Motor neuron (in vitro differentiated cells): ENCODE results near the gene IL1RL2. TPM values are rescaled to one million over a fixed set of nuclear protein-coding genes. Genes with fewer than 3 reads are reported as not detected.
A peak's percentile ranks its signal among the peaks of the same experiment; 100 is the strongest.

Experiments used
- ATAC-seq, 8 experiments: fragments of 200-7000 bp; cut with Tn5 transposase; replicated peaks in 6 of 8; 2 replicates each; pipeline ENCODE4 v1.8.0; 2021; ENCODE audit warnings: mild to moderate bottlenecking in 8 of 8, moderate library complexity in 8 of 8
- H3K27ac ChIP-seq, 2 donors: fragments of 250-450 bp; sonication (Bioruptor Pico); 2 replicates each; pipeline ENCODE4 v1.9.0; 2021; ENCODE audit warnings: antibody characterized with exemption in 2 of 2, mild to moderate bottlenecking in 2 of 2, moderate library complexity in 1 of 2
- H3K4me1 ChIP-seq, 2 donors: fragments of 250-450 bp; sonication (Bioruptor Pico); replicated peaks in 1 of 2; 2 replicates each; pipeline ENCODE4 v1.6.1; 2021; ENCODE audit warnings: antibody characterized with exemption in 2 of 2, mild to moderate bottlenecking in 2 of 2, moderate library complexity in 1 of 2
- H3K4me3 ChIP-seq, 5 donors: fragments of 250-450 bp; sonication (Bioruptor Pico); 2 replicates each; pipeline ENCODE4 v1.9.0; 2021; ENCODE audit warnings: antibody characterized with exemption in 5 of 5, mild to moderate bottlenecking in 5 of 5, moderate library complexity in 4 of 5
- WGBS, 10 experiments: fragments of 450-650 bp; shearing (Covaris generic); methylation state at CpG; one replicate each; pipeline ENCODE4 v1.0.0; 2022; 5-methylcytosine and 5-hydroxymethylcytosine counted together
- in situ Hi-C, 9 experiments: fragments of 400-800 bp; cut with MboI; loops; one replicate each; pipeline ENCODE4 v1.15.0; 2021; ENCODE audit warnings: low sequenced_read_pairs in 9 of 9, low pct_unique_long_range_greater_than_20kb in 2 of 9; ENCODE audit not compliant: unreplicated experiment in 9 of 9
- total RNA-seq, 8 experiments: library from RNA; unstranded; fragments of 300-600 nt; gene quantifications; 2 replicates each; pipeline versions ENCODE4 v1.2.3 to v1.2.4, GENCODE V29; 2022

The IL1RL2 gene
- total RNA-seq, 8 experiments from 2014 or later = 0.05 to 0.41 (median 0.14) TPM; not detected in 5

DNA sequence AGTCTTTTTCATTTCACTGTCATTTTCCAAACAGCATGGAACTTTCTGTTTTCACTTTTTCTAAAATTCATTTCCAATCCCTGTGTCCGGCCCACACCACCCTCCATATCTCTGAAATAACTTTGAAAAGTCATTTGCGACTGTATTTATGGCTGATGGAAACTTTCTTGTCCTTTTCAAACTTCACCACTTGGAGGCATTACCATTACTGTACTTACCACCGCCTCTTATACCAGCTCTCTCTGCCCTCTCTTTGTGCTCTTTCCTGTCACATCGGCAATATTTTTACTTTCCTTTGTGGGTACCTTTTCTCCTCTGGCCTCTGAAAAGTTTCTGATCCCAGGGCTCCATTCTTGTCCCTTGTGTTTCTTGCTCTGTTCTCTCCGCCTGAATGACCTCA lies 85.0 kb downstream of the IL1RL2 start:
- Histone ChIP-seq H3K4me1 (no peaks in the 10 kb centered on the region), H3K4me3 (no peak overlapping the region), H3K27ac (no peak overlapping the region)
- no peak for ATAC-seq
- 46 to 92% (median 78%) methylated on average over 1 to 5 of the region's 5 CpGs for WGBS, 10 experiments
- in situ Hi-C loops = loop anchor here in 3 of 9 experiments (25.0 kb wide), 2 partner anchors 165 to 260 kb away; no protein-coding TSS in a partner anchor

DNA sequence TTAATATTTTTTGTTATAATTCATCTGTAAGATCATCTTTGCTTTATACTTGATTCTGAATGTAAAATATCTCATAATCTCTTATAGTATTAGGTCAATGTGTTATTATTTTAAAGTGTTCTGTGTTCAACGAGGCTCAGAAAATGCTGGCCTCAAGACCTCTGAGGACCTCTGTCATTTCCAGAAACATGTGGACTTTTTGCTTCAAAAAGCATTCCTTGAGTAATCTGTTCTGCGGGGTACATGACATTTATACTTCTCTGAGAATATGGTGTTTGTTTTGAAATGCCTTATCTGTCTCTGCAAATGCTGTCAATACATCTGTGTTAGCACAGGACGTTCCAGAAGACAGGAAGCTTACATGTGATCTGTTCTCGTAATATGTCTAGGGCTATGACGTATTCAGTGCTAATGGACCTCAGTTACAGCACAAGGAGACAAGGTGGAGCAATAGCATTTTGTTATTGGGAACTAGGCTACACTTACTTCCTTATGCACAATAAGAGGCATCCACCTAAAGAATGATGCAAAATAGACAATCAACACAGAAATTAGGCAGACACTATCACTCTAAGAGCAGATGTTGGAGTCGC lies 86.9 kb downstream of the IL1RL2 start:
- in situ Hi-C loops = loop anchor here in 3 of 9 experiments (25.0 kb wide), 2 partner anchors 164 to 261 kb away; no protein-coding TSS in a partner anchor

DNA sequence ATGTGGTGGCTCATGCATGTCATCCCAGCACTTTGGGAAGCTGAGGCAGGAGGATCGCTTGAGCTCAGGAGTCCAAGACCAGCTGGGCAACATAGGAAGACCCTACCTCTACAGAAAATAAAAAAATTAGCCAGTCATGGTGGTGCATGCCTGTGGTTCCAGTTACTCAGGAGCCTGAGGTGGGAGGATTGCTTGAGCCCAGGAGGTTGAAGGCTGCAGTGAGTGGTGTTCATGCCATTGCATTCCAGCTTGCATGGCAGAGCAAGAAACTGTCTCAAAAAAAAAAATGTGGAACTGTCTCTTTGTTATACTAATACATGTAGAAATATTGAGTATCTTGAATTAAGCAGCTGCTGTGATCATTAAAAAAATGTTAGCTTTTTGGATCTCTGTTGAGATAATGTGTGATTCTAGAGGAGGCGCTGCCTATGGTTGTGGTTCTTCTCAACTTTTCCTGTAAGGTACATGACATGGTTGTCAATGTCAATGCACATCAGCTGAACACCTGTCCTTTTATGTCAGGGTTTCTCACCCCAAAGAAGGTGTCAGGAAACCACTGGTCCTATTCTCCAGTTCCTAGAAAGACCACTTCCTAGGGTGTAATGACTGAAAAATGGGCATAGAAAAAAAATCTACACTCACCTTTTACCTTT lies 89.9 kb downstream of the IL1RL2 start:
- in situ Hi-C loops = no loop called here
- ATAC-seq = no peak
- no peak overlapping the region for H3K4me3 ChIP-seq
- no peaks in the 10 kb centered on the region for H3K4me1 ChIP-seq
- WGBS, 10 experiments = 0 to 100% (median 79%) methylated on average over 1 to 2 of the region's 2 CpGs; no CpG with 5 or more reads in 2 of the 10 experiments
- H3K27ac ChIP-seq = no peak overlapping the region

More for the DNA sequence above, 86.9 kb downstream of the IL1RL2 start:
- H3K4me1 ChIP-seq = no peaks in the 10 kb centered on the region
- H3K27ac ChIP-seq = no peak overlapping the region
- 10 to 87% (median 75%) methylated on average over 1 to 6 of the region's 6 CpGs; no CpG with 5 or more reads in 1 of the 10 experiments for WGBS, 10 experiments
- H3K4me3 ChIP-seq = no peak overlapping the region
- ATAC-seq = peak in 2 of 8 experiments; percentile 52 to 58

DNA sequence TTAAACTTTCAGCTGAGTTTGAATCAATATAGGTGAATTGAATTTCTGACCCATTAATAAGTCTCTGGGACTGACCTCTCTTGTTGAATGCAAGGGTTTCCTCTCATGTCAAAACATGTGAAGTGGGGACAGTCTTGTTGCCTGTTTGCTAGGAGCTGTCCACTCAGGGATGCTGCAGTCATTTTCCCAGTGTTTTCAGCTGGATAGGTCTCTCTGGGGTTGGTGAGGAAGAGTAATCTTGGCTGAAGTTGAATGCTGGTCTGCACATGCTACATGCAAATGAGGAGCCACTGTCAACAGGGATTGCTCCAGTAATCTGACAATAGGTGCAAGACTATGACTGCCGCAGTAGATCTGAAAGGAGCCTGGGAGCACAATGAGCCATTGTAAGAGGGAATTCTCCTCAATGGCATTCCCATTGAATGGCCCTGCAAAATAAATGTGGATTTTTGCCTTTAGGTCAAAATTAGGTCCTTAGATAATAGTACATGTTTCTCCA lies 90.4 kb downstream of the IL1RL2 start:
- WGBS, 10 experiments = 20 to 100% (median 31%) methylated on average over 1 of the region's 1 CpG; no CpG with 5 or more reads in 4 of the 10 experiments
- H3K27ac ChIP-seq = no peak overlapping the region
- ATAC-seq = peak in 3 of 8 experiments; percentile 24 to 57 (median 40)
- H3K4me3 ChIP-seq = no peak overlapping the region
- in situ Hi-C loops = no loop called here
- no peaks in the 10 kb centered on the region for H3K4me1 ChIP-seq

DNA sequence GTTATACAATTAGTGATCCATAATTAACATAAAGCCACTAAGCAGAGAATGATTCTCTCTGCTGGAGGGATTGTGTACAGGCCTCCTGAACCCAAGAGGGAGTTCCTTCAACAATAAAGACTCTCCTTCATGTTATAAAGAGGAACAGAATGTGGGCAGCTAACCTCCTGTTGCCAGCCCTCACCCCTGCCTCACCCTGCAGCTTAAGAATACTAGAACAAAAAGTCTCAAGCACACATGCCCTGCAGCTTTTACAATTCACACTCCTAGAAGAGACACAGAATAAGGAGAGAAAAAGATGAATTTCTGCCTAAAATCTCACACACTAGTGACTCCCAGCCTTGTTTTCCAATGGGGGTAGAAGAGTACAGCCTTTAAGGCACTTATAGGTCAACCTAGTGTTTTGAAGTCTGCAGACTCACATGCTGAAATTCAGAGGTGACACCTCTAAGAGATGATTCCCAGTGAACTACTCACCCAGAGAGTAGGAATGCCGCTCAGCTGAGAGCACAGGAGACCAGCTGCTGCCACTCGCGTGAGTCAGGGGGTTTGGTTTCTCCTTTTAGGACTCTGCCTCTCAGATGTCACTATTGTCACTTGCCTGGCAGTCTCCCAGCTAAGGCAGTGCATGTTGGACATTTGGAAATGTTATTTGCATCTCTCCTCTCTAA lies 92.0 kb downstream of the IL1RL2 start:
- no peak overlapping the region for H3K27ac ChIP-seq
- peak in 1 of 8 experiments; percentile 22 for ATAC-seq
- in situ Hi-C loops = no loop called here

DNA sequence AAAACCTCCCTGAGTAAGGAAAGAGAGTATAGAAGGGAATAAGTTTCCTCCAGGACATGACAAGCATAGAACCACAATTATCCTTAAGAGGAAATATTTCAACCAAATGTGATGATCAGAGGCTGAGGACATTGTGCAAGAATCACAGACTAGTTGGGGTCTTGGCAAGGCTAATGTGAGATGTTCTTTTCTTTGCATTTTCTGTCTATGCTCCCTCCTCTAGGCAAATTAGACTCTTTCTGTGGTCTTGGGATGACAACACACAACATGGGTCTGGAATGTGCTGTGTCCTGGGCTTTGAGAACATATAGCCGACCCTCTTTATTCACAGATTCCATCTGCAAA lies 92.5 kb downstream of the IL1RL2 start:
- ATAC-seq = no peak
- no peaks in the 10 kb centered on the region for H3K4me1 ChIP-seq
- in situ Hi-C loops = no loop called here
- 0 to 100% (median 85%) methylated on average over 1 of the region's 1 CpG; no CpG with 5 or more reads in 4 of the 10 experiments for WGBS, 10 experiments
- H3K27ac ChIP-seq = no peak overlapping the region
- H3K4me3 ChIP-seq = no peak overlapping the region

More for the DNA sequence above, 92.0 kb downstream of the IL1RL2 start:
- 20 to 80% (median 76%) methylated on average over 1 to 2 of the region's 3 CpGs; no CpG with 5 or more reads in 6 of the 10 experiments for WGBS, 10 experiments
- Histone ChIP-seq H3K4me3 (no peak overlapping the region), H3K4me1 (no peaks in the 10 kb centered on the region)

- 0 to 94% (median 68%) methylated on average over 2 of the region's 2 CpGs; no CpG with 5 or more reads in 4 of the 10 experiments for WGBS, 10 experiments
Observed at GRCh38 chr2:102282678-102283091, 95.9 kb downstream of the IL1RL2 start.

GRCh38 chr2:102283996-102284395 lies 97.2 kb downstream of the IL1RL2 start:
- H3K27ac ChIP-seq = no peak overlapping the region
- WGBS, 10 experiments = 50 to 100% (median 82%) methylated on average over 1 of the region's 1 CpG
- ATAC-seq = no peak
- no peaks in the 10 kb centered on the region for H3K4me1 ChIP-seq
- no peak overlapping the region for H3K4me3 ChIP-seq
- in situ Hi-C loops = no loop called here

More at GRCh38 chr2:102282678-102283091, 95.9 kb downstream of the IL1RL2 start:
- in situ Hi-C loops = no loop called here
- Histone ChIP-seq H3K4me3 (no peak overlapping the region), H3K27ac (no peak overlapping the region), H3K4me1 (no peaks in the 10 kb centered on the region)
- ATAC-seq = peak in 2 of 8 experiments; percentile 93 to 94

DNA sequence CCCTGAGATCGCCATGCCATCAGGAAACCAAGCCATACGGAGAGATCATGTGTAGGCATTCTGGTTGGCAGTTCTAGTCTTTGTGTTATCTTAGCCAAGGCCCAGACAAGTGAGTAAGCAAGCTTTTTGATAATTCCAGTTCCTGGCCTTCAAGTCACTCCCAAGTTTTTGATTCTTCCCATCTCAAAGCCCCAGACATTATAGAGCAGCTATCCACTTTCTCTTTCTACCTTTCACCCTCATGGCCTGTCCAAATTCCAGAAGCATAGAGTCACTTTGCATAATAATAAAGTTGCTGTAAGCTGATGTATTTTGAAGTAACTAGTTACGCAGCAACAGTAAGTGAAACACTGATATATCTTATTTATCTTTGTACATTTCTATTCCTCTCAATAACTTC lies 97.8 kb downstream of the IL1RL2 start:
- in situ Hi-C loops = no loop called here
- Histone ChIP-seq H3K4me1 (no peaks in the 10 kb centered on the region), H3K4me3 (no peak overlapping the region), H3K27ac (no peak overlapping the region)
- ATAC-seq = no peak
- WGBS, 10 experiments = 62 to 100% (median 94%) methylated on average over 1 to 3 of the region's 3 CpGs; no CpG with 5 or more reads in 1 of the 10 experiments

- no peak overlapping the region for H3K4me3 ChIP-seq
- no peak overlapping the region for H3K27ac ChIP-seq
- WGBS, 10 experiments = 60 to 80% (median 75%) methylated on average over 1 to 2 of the region's 2 CpGs; no CpG with 5 or more reads in 3 of the 10 experiments
- in situ Hi-C loops = no loop called here
- ATAC-seq = no peak
- no peaks in the 10 kb centered on the region for H3K4me1 ChIP-seq
Observed at GRCh38 chr2:102285368-102285767, 98.5 kb downstream of the IL1RL2 start.

DNA sequence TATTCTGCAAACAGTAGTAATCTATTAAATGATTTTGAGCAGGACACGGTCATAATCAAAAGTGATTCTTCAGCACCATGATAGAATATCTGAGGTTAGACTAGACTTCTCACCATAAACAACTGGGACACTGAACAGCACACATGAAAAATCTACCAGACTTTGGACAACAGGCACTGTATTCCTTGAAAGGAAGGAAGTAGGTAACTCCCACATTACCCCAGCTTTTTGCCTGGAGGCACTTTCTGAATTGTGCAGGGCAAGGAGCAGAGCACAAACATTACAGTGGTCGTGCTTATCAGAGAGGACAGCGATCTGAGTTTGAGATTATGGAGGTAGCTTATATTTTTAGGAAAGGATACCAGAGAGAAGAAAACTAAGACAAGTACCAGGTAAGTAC lies 99.2 kb downstream of the IL1RL2 start:
- in situ Hi-C loops = no loop called here
- WGBS, 10 experiments = 25 to 95% (median 87%) methylated on average over 2 to 3 of the region's 3 CpGs; no CpG with 5 or more reads in 1 of the 10 experiments
- Histone ChIP-seq H3K4me1 (no peaks in the 10 kb centered on the region), H3K4me3 (no peak overlapping the region), H3K27ac (no peak overlapping the region)
- ATAC-seq = no peak

DNA sequence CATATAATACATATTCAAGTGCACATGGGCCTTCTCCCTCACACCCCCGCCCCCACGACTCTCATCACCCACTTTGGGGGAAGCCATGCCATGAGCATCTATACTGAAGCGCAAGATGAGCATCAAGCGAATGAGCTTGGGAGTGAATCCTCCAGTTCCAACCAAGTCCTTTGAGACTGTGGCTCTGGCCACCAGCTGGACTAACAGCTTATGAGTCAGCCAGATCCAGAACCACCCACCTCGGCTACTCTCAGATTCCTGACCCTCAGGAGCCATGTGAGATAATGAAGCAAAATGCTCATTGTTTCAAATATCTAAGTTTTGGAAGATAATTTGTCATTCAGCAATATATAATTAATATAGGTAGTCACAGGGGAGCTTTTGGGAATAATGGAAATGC lies 102.3 kb downstream of the IL1RL2 start:
- in situ Hi-C loops = no loop called here
- no peak overlapping the region for H3K4me3 ChIP-seq
- 38 to 100% (median 87%) methylated on average over 1 to 5 of the region's 5 CpGs; no CpG with 5 or more reads in 4 of the 10 experiments for WGBS, 10 experiments
- H3K4me1 ChIP-seq = no peaks in the 10 kb centered on the region
- H3K27ac ChIP-seq = no peak overlapping the region
- peak in 2 of 8 experiments; percentile 90 to 91 for ATAC-seq
